GM23338 (cell line): ENCODE results near the gene MFRP. TPM values are rescaled to one million over a fixed set of nuclear protein-coding genes. Genes with fewer than 3 reads are reported as not detected.
A peak's percentile ranks its signal among the peaks of the same experiment; 100 is the strongest.

Experiments
- ATAC-seq: fragments of 200-7000 bp; cut with Tn5 transposase; 3 replicates; pipeline ENCODE4 v1.9.1; 2020
- DNase-seq: peaks from one replicate; pipeline ENCODE4 v3.0.0-alpha.2; 2015; ENCODE audit warnings: low spot score
- H2AFZ ChIP-seq: fragments of 200-600 bp; sonication (generic); 2 replicates; pipeline ENCODE4 v1.8.0; 2016; ENCODE audit warnings: antibody characterized with exemption, mild to moderate bottlenecking, moderate library complexity
- H3F3A ChIP-seq: fragments of 200-600 bp; sonication (generic); replicated peaks from 2 replicates; pipeline ENCODE4 v1.8.0; 2017; ENCODE audit warnings: antibody characterized with exemption, mixed run types, low read depth
- H3K27ac ChIP-seq: fragments of 200-600 bp; sonication (generic); 2 replicates; pipeline ENCODE4 v1.6.1; 2016; ENCODE audit warnings: low read depth
- H3K27me3 ChIP-seq: fragments of 200-600 bp; sonication (generic); 2 replicates; pipeline ENCODE4 v1.8.0; 2016; ENCODE audit warnings: mild to moderate bottlenecking, mixed run types, moderate library complexity; ENCODE audit not compliant: insufficient read depth
- H3K36me3 ChIP-seq: fragments of 200-600 bp; sonication (generic); 2 replicates; pipeline ENCODE4 v1.8.0; 2016; ENCODE audit warnings: mild to moderate bottlenecking; ENCODE audit not compliant: insufficient read depth
- H3K4me1 ChIP-seq: fragments of 200-600 bp; sonication (generic); 2 replicates; pipeline ENCODE4 v1.8.0; 2016; ENCODE audit warnings: mild to moderate bottlenecking, moderate library complexity; ENCODE audit not compliant: insufficient read depth
- H3K4me2 ChIP-seq: fragments of 200-600 bp; sonication (generic); 2 replicates; pipeline ENCODE4 v1.7.1; 2017; ENCODE audit warnings: mixed run types
- H3K4me3 ChIP-seq: fragments of 200-600 bp; sonication (generic); 2 replicates; pipeline ENCODE4 v1.6.1; 2016; ENCODE audit warnings: mixed run types
- H3K79me2 ChIP-seq: fragments of 200-600 bp; sonication (generic); replicated peaks from 2 replicates; pipeline ENCODE4 v1.8.0; 2017; ENCODE audit warnings: mild to moderate bottlenecking; ENCODE audit not compliant: insufficient read depth
- H3K9me2 ChIP-seq: fragments of 200-600 bp; sonication (generic); 2 replicates; pipeline ENCODE4 v1.8.0; 2017; ENCODE audit not compliant: insufficient read depth
- H4K20me1 ChIP-seq: fragments of 200-600 bp; sonication (generic); replicated peaks from 2 replicates; pipeline ENCODE4 v1.8.0; 2017; ENCODE audit warnings: mild to moderate bottlenecking; ENCODE audit not compliant: insufficient read depth
- H3K27ac Mint-ChIP-seq: 2 replicates; pipeline ENCODE4 v1.8.0; 2020; ENCODE audit warnings: inconsistent platforms, mild to moderate bottlenecking, moderate library complexity, mixed read lengths
- H3K27me3 Mint-ChIP-seq: 3 replicates; pipeline ENCODE4 v1.8.0; 2022; ENCODE audit warnings: low read depth, mild to moderate bottlenecking, moderate library complexity, mixed read lengths, inconsistent platforms; ENCODE audit not compliant: insufficient read depth, poor library complexity
- H3K36me3 Mint-ChIP-seq: 3 replicates; pipeline ENCODE4 v1.8.0; 2021; ENCODE audit warnings: low read depth, mild to moderate bottlenecking, inconsistent platforms, moderate library complexity, mixed read lengths
- H3K4me1 Mint-ChIP-seq: 3 replicates; pipeline ENCODE4 v1.8.0; 2020; ENCODE audit warnings: mild to moderate bottlenecking, inconsistent platforms, mixed read lengths
- H3K4me3 Mint-ChIP-seq: 3 replicates; pipeline ENCODE4 v1.8.0; 2021; ENCODE audit warnings: moderate library complexity, mild to moderate bottlenecking, inconsistent platforms, mixed read lengths
- H3K9me3 Mint-ChIP-seq: 3 replicates; pipeline ENCODE4 v1.8.0; 2020; ENCODE audit warnings: moderate library complexity, mild to moderate bottlenecking, inconsistent platforms, mixed read lengths
- EZH2 ChIP-seq: fragments of 200-600 bp; sonication (generic); IDR thresholded peaks from one replicate; pipeline ENCODE4 v1.8.0; 2017; ENCODE audit warnings: antibody characterized with exemption, mild to moderate bottlenecking, low read depth; ENCODE audit not compliant: unreplicated experiment
- JUNB ChIP-seq: IDR thresholded peaks from one replicate; pipeline ENCODE4 v1.6.1; 2016; ENCODE audit warnings: antibody characterized with exemption; ENCODE audit not compliant: unreplicated experiment
- NANOG ChIP-seq: IDR thresholded peaks from 2 replicates; pipeline ENCODE4 v1.6.1; 2016; ENCODE audit warnings: antibody characterized with exemption, borderline replicate concordance
- STAT1 ChIP-seq: IDR thresholded peaks from one replicate; pipeline ENCODE4 v1.6.1; 2016; ENCODE audit warnings: antibody characterized with exemption; ENCODE audit not compliant: unreplicated experiment
- polyA plus RNA-seq: library from polyadenylated mRNA; unstranded; fragments of >200 nt; fragmentation: Nextera tagmentation; extraction: Ambion mirVana; gene quantifications from 2 replicates; pipeline ENCODE4 v1.2.1, GENCODE V29; 2016
- total RNA-seq: library from RNA; depleted of rRNA; stranded (reverse); fragments of >200 nt; shearing (Covaris generic); gene quantifications from 2 replicates; pipeline ENCODE4 v1.2.3, GENCODE V29; 2014
- TF ChIP-seq, protein P1 (sequence below): IDR thresholded peaks from one replicate; pipeline ENCODE4 v1.6.1; 2018; ENCODE audit warnings: antibody characterized with exemption; ENCODE audit not compliant: unreplicated experiment
- TF ChIP-seq, protein P2 (sequence below): IDR thresholded peaks from 2 replicates; pipeline ENCODE4 v1.6.1; 2016; ENCODE audit warnings: antibody characterized with exemption

MFRP gene
- total and polyA plus RNA-seq, 2 experiments from 2014 or later, result 0.03 TPM; not detected in 1

DNA sequence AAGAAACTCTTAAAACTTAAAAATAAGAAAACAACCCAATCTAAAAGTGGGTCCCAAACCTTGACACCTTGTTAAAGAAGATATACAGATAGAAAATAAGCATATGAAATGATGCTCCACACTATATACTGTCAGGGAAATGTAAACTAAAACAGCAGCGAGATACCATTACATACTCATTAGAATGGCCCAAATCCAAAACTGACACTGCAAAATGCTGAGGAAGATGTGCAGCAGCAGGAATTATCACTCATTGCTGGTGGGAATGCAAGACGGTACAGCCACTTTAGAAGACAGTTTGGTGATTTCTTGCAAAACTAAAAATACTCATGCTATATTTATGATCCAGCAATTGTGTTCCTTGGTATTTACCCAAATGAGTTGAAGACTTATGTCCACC lies 17.2 kb downstream of the MFRP start (continued):
- TF ChIP-seq, protein P1, sequence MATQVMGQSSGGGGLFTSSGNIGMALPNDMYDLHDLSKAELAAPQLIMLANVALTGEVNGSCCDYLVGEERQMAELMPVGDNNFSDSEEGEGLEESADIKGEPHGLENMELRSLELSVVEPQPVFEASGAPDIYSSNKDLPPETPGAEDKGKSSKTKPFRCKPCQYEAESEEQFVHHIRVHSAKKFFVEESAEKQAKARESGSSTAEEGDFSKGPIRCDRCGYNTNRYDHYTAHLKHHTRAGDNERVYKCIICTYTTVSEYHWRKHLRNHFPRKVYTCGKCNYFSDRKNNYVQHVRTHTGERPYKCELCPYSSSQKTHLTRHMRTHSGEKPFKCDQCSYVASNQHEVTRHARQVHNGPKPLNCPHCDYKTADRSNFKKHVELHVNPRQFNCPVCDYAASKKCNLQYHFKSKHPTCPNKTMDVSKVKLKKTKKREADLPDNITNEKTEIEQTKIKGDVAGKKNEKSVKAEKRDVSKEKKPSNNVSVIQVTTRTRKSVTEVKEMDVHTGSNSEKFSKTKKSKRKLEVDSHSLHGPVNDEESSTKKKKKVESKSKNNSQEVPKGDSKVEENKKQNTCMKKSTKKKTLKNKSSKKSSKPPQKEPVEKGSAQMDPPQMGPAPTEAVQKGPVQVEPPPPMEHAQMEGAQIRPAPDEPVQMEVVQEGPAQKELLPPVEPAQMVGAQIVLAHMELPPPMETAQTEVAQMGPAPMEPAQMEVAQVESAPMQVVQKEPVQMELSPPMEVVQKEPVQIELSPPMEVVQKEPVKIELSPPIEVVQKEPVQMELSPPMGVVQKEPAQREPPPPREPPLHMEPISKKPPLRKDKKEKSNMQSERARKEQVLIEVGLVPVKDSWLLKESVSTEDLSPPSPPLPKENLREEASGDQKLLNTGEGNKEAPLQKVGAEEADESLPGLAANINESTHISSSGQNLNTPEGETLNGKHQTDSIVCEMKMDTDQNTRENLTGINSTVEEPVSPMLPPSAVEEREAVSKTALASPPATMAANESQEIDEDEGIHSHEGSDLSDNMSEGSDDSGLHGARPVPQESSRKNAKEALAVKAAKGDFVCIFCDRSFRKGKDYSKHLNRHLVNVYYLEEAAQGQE, result no peak
- TF ChIP-seq JUNB (no peak), NANOG (no peak), EZH2 (no peak)
- TF ChIP-seq, protein P2, sequence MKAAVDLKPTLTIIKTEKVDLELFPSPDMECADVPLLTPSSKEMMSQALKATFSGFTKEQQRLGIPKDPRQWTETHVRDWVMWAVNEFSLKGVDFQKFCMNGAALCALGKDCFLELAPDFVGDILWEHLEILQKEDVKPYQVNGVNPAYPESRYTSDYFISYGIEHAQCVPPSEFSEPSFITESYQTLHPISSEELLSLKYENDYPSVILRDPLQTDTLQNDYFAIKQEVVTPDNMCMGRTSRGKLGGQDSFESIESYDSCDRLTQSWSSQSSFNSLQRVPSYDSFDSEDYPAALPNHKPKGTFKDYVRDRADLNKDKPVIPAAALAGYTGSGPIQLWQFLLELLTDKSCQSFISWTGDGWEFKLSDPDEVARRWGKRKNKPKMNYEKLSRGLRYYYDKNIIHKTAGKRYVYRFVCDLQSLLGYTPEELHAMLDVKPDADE, result no peak

DNA sequence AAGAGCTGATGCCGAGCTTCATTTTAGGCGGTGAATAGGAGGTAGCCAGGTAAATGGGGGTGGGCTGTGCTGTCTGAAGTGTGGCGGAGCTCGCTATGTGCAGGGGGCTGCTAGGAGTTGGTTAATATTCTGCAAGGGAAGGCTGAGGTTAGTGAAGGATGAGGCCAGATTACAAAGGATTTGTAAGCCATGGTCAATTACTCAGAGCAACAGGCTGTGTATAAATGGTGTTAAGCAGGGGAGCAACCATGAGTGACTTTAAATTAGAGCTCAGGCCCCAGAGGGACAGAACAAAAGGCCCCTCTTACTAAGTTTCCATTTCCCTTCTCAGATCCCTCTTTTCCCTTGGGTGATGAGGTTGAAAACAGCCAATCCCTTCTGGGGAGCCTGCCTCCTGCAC lies 22.3 kb downstream of the MFRP start:
- no peak overlapping the region; the same call in 2 of the 3 replicates for H3K4me3 Mint-ChIP-seq
- H3K9me3 Mint-ChIP-seq, result no peaks in the 10 kb centered on the region
- H3F3A ChIP-seq, result peaks cover 11% of the 10 kb centered on the region; the same call in 1 of the 2 replicates
- ATAC-seq, result no peak
- H3K27me3 ChIP-seq, result 0 out of 2 replicates have a peak, but pooled peaks cover 6% of the 10 kb centered on the region
- H2AFZ ChIP-seq, result peak overlapping the region; percentile 79
- H3K27ac ChIP-seq, result no peak overlapping the region
- no peaks in the 10 kb centered on the region for H3K79me2 ChIP-seq
- peaks cover 17% of the 10 kb centered on the region for H3K27me3 Mint-ChIP-seq
- DNase-seq, result no peak
- no peaks in the 10 kb centered on the region for H3K36me3 Mint-ChIP-seq
- peaks cover 22% of the 10 kb centered on the region for H3K4me1 ChIP-seq
- H3K36me3 ChIP-seq, result no peaks in the 10 kb centered on the region
- H3K4me1 Mint-ChIP-seq, result peaks cover 19% of the 10 kb centered on the region; the same call in 2 of the 3 replicates
- no peak overlapping the region for H3K4me2 ChIP-seq
- H3K4me3 ChIP-seq, result no peak overlapping the region
- no peak overlapping the region for H3K27ac Mint-ChIP-seq
- no peak for TF ChIP-seq EZH2
- TF ChIP-seq NANOG, result no peak
- TF ChIP-seq, protein P1, result no peak
- TF ChIP-seq STAT1, result no peak
- no peaks in the 10 kb centered on the region for H3K9me2 ChIP-seq
- no peaks in the 10 kb centered on the region for H4K20me1 ChIP-seq
